ENCODE data around the gene KIF22.
"Not testable (repeated sequence)": the region's sequence is repeated elsewhere in the genome, so short reads cannot be mapped to it uniquely, and the experiment has no call there.

KIF22 gene

DNA sequence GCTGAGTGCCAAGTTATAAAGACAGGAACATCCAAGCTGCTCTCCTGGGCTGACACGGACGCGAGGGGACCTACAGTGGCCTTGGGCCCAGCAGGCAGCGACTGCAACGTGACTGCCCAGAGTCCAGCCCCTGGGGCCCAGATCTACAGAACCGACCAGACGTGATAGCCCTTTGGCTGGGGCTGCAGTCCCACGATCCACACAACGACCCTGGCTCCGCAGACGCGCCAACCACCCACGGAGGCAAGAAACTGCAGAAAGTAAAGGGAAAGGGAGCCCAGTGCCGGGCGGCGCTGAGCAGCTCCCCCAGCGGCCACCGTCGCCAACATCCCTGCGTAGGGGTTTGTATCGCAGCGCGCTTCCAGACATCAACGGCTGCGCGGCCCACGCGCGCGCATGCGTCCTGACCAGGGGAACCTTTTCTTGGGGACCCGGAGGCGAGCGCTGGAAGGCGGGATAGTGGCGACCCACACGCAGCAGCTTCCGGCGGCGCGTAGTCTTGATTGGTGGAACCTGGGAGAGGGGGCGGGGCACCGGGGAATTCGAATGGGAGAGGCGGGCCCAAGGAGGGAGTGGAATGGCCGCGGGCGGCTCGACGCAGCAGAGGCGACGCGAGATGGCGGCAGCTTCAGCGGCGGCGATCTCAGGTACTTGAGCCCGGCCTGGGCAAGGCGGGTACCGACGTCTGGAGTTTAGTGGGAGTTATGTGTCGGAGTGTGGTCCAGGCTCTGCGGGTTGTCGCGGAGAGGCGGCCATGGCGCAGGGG is at the start of gene KIF22:
Gene KIF22, plus strand, starts transcription at position 569 of the 766 bp plus-strand sequence. Its CDS starts 9 bp downstream, at position 578.
- peak; percentile 72 to 100 (median 98) for DNase-seq

DNA sequence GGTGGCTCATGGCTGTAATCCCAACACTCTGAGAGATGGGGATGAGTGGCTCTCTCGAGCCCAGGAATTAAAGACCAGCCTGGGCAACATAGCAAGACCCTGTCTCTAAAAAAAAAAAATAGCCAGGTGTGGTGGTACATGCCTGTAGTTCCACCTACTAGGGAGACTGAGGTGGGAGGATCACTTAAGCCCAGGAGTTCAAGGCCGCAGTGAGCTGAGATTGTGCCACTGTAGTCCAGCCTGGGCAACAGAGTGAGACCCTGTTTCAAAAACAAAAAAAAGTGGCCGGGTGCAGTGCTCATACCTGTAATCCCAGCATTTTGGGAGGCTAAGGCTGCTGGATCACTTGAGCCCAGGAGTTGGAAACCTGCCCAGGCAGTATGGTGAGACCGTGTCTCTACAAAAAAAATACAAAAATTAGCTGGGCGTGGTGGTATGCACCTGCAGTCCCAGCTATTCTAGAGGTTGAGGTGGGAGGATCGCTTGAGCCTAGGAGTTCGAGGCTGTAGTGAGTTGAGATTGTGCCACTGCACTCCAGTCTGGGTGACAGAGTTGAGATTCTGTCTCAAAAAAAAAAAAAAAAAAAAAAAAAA is 47.8 kb upstream of the KIF22 start:
- DNase-seq: no peak

DNA sequence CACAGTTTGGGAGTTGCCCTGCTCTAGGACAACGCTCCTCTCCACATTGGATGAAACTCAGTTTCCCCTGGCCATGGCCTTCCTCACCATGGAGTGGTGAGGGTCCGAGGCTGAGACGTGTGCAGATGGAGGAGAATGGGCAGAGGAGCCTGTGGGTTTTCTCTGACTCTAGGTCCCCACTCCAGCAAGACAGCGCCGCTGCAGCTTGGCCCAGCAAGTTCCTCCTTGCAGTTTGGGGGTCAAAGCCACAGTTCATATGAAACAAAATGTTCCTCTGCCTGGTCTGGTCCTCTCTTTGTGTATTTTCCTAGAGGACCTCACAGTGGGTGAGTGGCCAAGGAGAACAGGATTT is 47.1 kb upstream of the KIF22 start:
- DNase-seq: no peak

DNA sequence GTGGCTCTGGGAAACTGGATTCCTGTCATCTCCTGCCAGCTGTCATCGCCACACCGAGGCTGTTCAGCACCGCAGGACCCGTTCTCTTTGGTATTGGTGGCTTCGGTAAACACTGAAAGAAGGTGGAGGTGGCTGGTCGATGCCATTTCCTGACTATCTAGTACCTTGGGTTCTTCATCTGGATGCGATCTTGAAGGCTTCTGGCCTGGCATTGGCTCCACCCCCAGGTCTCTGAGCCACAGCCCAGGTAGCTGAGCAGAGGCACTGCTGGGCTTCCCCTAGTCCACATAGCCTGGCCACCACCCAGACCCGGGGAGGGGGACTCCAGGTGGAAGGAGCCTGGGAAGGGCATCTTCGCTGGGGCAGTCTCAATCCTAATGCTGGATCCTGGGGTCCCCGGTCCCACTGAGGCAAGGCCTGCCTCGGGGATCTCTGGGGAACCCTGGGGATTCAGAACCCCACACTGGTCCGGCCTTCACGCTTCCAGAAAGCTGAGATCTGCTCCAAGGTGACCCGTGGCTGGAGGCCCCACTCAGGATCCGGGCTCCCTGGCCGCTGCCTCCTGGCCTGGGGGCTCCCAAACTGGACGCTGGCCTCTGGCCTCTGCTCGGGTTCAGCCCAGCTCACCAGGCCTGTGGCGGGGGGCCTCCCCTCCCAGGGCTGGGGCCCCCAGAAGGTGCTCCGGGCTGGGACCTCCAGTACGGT is 46.6 kb upstream of the KIF22 start:
- no peak for DNase-seq

DNA sequence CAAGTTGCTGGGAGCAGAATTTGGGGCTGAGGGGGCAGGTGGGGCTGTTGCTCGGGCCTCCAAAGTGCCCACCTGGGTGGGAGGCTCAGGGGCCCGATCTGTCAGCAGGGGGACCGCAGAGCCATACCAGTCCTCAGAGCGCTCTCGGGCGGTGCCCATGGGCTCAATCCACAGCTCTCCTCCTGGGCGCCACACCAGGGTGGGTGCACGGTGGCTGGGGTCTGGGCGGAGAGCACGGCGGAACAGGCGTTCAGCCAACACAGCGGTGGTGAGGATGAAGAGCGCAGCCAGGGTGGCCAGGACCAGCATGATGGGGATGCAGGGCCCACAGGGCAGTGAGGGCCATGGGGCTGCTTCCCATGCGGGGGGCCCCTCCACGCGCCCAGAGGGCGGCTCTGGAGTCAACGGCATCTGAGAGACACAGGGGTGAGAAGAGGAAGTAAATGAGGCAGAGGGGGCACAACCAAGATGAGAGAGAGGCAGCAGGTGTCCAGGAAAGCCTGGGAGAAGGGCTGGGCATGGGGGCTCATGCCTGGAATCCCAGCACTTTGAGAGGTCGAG is 45.9 kb upstream of the KIF22 start:
- DNase-seq: no peak

DNA sequence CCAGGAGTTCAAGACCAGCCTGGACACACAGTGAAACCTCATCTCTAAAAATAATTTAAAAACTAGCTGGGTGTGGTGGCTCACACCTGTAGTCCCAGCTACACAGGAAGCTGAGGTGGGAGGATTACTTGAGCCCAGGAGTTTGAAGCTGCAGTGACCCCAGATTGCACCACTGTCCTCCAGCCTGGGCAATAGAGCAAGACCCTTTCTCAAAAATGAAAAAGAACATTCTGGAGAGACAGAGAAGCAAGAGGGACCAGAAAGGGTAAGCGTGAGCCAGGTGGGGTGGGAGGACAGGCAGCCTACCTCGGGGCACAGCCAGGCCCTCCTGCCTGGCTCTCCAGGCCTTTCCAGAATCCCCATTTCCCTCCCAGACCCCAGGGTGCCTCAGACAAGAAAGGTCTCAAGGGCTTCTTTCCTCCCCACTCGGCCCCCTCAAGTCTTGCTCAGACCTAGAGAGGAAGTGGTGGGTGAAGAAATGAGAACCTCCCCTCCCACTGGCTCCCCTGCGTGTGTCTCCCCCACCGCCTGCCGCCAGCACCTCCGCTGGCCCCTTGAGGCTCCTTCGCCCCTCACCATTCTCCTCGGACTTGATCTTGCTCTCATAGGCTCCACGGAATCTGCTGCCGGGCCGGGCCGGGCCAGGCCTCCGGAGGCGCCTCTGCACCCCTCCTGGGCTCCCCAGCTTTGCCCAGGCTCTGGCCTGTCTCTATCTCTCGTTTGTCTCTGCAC is 45.3 kb upstream of the KIF22 start:
- no peak for DNase-seq

DNA sequence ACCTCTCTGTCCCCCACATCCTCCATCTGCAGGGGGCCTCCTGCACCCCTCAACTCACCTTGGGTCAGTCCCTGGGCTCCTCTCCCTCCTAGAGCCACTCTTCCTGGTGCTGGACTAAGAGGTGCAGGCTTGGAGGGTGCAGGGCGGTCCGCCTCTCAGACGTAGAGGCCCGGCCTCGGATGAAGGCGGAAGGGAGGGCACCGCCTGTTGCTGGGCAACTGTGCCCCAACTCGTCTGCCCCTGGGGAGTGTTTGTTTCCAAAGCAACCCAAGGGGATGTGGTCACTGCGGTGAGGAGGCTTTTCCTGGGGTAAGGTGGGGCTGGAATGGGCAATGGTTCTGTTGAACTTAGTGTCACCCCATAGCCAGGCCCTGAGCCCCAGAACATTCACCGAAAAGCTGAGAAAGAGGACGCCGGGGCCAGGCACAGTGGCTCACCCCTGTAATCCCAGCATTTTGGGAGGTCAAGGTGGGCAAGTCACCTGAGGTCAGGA is 44.7 kb upstream of the KIF22 start, which contains the start of gene C16orf54:
Gene C16orf54, minus strand, starts transcription at position 138 of the 493 bp plus-strand sequence. CDS start 1,039 bp downstream, outside the sequence.
- DNase-seq: peak in 22 of 56 donors; percentile 0 to 56 (median 15)

DNA sequence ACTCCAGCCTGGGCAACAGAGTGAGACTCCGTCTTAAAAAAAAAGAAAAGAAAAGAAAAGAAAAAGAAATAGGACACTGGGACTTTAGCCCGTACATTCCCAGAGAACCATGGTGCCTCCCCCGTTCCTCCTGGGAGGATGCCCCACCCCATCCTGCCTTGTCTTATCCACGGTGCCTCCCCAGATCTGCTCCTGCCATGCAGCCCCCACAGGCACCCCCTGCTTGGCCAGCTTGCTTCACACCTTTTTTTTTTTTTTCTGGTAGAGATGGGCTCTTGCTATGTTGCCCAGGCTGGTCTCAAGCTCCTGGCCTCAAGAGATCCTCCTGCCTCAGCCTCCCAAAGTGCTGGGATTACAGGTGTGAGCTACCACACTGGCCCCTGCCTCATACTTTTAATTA is 44.0 kb upstream of the KIF22 start:
- not testable (repeated sequence) for DNase-seq

DNA sequence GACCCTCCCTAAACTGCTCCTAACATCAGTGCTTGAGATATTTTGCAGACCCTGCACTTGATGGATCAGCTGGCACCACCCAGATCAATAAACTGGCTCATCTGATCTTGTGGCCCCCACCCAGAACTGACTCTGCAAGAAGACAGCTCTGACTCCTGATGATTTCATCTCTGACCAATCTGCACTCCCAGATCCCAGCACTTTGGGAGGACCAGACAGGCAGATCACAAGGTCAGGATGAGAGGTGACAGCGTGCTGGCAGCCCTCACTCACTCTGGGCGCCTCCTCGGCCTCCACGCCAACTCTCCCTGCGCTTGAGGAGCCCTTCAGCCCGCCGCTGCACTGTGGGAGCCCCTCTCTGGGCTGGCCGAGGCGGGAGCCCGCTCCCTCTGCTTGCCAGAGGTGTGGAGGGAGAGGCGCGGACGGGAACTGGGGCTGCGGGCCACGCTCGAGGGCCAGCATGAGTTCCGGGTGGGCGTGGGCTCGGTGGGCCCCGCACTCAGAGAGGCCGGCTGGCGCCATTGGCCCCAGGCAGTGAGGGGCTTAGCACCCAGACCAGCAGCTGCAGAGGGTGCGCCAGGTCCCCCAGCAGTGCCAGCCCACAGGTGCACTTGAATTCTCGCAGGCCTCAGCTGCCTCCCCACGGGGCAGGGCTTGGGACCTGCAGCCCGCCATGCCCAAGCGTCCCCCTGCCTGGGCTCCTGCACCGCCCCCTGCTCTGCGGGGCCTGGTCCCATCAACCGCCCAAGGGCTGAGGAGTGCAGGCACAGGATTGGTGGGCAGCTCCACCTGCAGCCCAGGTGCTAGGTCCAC is 42.4 kb upstream of the KIF22 start:
- no peak for DNase-seq

DNA sequence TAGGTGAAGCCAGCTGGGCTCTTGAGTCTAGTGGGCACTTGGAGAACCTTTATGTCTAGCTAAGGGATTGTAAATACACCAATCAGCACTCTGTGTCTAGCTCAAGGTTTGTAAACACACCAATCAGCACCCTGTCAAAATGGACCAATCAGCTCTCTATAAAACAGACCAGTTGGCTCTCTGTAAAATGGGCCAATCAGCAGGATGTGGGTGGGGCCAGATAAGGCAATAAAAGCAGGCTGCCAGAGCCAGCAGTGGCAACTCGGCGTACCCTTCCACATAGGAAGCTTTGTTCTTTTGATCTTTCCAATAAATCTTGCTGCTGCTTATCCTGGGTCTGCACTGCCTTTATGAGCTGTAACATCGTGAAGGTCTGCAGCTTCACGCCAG is 41.8 kb upstream of the KIF22 start:
- DNase-seq: not testable (repeated sequence)

DNA sequence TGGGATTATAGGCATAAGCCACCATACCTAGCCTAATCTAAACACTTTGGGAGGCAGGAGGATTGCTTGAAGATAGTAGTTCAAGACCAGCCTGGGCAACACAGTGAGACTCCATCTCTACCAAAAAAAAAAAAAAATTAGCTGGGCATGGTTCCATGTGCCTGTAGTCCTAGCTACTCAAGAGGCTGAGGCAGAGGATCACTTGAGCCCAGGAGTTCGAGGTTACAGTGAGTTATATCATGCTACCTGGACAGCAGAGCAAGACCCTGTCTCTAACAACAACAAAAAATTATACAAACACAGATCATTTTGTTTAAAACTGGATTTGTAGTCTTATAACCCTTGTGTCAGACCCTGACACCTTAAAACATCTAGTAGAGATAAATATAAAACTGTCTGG is 37.0 kb upstream of the KIF22 start:
- DNase-seq: no peak

DNA sequence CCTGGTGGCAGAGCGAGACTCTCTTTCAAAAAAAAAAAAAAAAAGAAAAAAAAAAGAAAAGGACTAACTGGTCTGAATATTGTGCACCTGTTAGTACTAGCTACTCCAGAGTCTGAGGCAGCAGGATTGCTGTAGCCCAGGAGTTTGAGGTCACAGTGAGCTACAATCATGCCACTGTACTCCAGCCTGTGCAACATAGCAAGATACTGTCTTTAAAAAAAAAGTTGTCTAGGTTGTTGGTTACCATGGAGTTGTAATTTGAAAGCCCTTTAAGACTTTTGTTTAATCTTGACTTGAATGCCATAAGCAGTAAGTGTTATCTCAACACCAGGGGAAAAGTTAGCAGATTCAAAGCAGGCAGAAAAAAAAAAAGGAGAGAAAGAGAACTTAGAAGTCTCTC is 33.9 kb upstream of the KIF22 start:
- DNase-seq: no peak

DNA sequence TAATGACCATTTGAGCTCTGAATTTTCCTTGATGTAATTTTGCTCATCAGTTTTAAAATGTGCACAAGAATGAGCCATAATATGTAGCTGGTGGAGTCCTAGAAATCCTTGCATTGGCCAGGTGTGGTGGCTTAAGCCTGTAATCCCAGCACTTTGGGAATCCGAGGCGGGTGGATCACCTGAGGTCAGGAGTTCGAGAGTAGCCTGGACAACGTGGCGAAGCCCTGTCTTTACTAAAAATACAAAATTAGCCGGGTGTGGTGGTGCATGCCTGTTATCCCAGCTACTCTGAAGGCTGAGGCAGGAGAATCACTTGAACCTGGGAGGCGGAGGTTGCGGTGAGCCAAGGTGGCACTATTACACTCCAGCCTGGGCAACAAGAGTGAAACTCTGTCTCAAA is 33.5 kb upstream of the KIF22 start:
- not testable (repeated sequence) for DNase-seq

DNA sequence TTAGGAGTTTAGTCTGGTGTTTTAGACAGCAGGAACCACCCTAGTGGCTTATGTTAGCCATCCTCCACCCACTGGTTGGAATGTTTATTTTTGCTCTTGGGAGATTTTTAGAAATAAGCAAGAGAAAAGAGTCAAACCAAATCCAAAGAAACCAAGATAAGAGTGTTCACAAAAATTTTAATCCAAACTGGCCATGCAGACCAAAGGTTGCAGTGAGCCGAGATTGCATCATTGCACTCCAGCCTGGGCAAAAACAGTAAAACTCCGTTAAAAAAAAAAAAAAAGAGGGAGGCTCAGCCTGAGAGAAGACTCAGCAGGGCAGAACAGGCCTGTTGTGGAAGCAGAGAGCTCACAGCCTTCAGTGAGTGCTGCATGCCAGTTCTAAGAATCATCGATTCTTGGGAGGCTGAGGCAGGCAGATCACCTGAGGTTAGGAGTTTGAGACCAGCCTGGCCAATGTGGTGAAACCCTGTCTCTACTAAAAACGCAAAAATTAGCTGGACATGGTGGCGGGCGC is 32.5 kb upstream of the KIF22 start:
- no peak for DNase-seq

DNA sequence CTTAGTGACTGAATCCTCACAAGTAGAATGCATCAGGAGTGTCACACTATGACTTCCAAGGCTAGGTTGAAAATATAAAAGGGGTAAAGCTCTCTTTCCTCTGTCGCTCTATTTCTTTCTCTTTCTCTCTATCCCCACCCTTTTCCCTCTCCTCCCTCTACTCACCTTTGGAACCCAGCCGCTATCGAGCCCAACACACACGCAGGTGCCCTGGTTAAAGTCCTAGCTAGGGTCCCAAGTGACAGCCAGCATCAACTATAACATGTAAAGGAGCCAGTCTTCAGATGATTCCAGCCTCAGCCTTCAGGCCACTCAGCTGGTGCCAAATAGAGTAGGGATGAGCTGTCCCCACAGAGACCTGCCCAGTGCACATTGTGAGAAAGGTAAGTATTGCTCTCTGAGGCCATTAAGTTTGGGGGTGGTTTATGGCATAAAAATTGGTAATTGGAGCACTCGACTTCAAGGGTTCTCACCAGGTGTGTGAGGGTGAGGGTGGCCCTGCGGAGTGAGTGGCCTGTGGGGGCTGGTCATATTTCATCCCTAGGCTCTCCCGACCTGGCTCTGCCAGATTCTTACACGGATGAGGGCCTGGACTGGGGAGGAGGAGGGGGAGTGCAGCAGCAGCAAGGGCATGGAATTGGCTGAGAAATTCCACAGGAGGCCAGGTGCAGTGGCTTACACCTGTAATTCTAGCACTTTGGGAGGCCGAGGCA is 29.8 kb upstream of the KIF22 start:
- DNase-seq: no peak

DNA sequence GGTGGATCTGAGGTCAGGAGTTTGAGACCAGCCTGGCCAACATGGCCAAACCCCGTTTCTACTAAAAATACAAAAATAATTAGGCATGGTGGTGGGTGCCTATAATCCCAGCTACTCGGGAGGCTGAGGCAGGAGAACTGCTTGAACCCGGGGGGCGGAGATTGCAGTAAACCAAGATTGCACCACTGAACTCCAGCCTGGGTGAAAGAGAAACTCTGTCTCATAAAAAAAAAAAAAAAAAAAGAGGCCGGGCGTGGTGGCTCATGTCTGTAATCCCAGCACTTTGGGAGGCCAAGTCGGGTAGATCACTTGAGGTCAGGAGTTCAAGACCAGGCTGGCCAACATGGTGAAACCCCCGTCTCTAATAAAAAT is 29.3 kb upstream of the KIF22 start:
- DNase-seq: not testable (repeated sequence)

DNA sequence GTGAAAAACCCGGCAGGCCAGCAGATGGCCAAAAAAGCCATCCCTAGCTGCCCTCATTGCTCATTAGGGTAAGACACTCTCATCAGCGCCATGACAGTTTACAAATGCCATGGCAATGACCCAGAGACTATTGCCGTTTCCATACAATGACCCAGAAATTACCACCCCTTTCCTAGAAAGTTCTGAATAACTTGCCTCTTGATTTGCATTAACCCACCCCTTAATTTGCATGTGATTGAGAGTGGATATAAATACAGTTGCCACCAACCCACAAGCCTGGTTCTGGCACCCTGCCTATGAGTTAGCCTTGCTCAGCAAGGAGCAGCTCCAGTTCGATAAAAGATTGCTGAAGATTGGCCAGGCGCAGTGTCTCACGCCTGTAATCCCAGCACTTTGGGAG is 28.7 kb upstream of the KIF22 start:
- no peak for DNase-seq

DNA sequence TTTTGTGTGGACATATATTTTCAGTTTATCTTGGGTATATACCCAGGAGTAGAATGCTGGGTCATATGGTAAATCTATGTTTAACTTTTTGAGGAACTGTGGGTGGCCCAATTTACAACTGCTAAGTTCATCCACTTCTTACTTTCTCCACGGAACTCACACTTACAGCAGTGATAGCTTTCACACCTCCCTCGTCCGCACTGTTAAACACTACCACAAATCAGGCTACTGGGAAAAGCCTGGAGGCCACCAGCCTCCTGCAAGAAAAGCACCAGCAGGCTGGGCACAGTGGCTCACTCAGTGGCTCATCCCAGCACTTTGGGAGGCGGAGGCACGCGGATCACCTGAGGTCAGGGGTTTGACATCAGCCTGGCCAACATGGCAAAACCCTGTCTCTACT is 27.2 kb upstream of the KIF22 start:
- DNase-seq: no peak
